WERI-Rb-1 (cell line): ENCODE results near the gene DBNDD1.
"Not testable (repeated sequence)": the region's sequence is repeated elsewhere in the genome, so short reads cannot be mapped to it uniquely, and the experiment has no call there.

Experiments
- DNase-seq: peaks from one replicate; pipeline ENCODE4 v3.0.0-alpha.2; 2020
- H3K27ac ChIP-seq: fragments of 250-450 bp; sonication (Bioruptor Pico); 2 replicates; pipeline ENCODE4 v1.5.1; 2020; ENCODE audit warnings: mild to moderate bottlenecking, moderate library complexity
- H3K27me3 ChIP-seq: fragments of 250-450 bp; sonication (Bioruptor Pico); 2 replicates; pipeline ENCODE4 v1.5.1; 2021; ENCODE audit warnings: mild to moderate bottlenecking, low read depth, moderate library complexity; ENCODE audit not compliant: insufficient read depth, severe bottlenecking
- H3K36me3 ChIP-seq: fragments of 250-450 bp; sonication (Bioruptor Pico); 2 replicates; pipeline ENCODE4 v1.5.1; 2020; ENCODE audit warnings: mild to moderate bottlenecking, moderate library complexity
- H3K4me3 ChIP-seq: 2 replicates; pipeline ENCODE4 v1.5.1; 2011; ENCODE audit warnings: low read depth, mild to moderate bottlenecking, control low read depth, low read length
- H3K9me3 ChIP-seq: fragments of 250-450 bp; sonication (Bioruptor Pico); 2 replicates; pipeline ENCODE4 v1.5.1; 2021; ENCODE audit warnings: mild to moderate bottlenecking, moderate library complexity; ENCODE audit not compliant: severe bottlenecking
- TF ChIP-seq, protein P1 (sequence below): IDR thresholded peaks from 2 replicates; pipeline ENCODE4 v1.5.1; 2011; ENCODE audit warnings: low read depth, mild to moderate bottlenecking, control low read depth, inconsistent platforms, low read length

The DBNDD1 gene

DNA sequence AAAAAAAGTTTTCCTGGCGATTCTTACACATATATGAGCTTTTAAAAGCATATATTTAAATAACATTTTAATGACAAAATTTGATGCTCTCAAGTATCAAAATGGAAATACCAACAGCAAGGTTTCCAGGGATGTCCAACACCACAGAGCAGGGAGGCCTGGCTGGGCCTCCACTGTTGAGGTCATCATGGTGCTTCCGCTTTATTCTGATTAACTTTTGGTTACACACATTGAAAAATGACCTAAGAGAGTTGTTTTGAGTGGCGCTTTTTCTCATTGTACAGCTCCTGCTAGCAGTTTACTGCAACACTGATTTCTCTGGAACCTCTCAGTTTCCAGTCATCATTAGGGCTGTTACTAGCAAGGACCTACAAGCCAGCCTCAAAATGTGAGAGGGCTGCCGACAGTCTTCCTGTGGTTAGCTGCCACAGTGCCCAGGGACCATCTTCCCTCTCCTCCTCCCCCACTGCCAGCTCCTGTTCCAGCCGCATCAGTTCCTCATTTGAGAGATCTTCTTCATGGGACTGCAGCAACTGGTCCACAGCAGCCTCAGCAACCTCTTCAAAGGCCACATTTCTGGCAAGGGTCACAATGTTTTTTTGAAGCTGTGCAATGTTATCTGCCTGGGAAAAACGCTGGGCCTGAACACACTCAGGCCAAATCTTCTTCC is 49.4 kb downstream of the DBNDD1 start:
- no peaks in the 10 kb centered on the region for H3K36me3 ChIP-seq
- H3K27me3 ChIP-seq = no peaks in the 10 kb centered on the region
- peaks cover 3% of the 10 kb centered on the region for H3K9me3 ChIP-seq
- no peak overlapping the region for H3K4me3 ChIP-seq
- no peak for DNase-seq
- H3K27ac ChIP-seq = no peak overlapping the region
- TF ChIP-seq, protein P1, sequence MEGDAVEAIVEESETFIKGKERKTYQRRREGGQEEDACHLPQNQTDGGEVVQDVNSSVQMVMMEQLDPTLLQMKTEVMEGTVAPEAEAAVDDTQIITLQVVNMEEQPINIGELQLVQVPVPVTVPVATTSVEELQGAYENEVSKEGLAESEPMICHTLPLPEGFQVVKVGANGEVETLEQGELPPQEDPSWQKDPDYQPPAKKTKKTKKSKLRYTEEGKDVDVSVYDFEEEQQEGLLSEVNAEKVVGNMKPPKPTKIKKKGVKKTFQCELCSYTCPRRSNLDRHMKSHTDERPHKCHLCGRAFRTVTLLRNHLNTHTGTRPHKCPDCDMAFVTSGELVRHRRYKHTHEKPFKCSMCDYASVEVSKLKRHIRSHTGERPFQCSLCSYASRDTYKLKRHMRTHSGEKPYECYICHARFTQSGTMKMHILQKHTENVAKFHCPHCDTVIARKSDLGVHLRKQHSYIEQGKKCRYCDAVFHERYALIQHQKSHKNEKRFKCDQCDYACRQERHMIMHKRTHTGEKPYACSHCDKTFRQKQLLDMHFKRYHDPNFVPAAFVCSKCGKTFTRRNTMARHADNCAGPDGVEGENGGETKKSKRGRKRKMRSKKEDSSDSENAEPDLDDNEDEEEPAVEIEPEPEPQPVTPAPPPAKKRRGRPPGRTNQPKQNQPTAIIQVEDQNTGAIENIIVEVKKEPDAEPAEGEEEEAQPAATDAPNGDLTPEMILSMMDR = no peak

DNA sequence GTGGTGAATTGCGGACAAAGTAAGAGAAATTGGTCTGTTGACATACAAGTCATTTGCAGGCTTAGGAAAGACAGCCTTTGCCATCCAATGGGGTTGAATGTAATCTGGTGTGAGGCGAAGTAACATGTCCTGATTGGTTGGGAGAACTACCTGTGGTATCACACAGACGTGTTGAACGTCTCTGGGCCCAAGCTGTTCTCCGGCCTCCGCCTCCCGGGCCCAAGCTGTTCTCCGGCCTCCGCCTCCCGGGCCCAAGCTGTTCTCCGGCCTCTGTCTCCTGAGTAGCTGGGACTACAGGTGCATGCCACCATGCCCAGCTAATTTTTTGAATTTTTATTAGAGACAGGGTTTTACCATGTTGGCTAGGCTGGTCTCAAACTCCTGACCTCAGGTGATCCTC is 51.2 kb downstream of the DBNDD1 start:
- not testable (repeated sequence) for H3K9me3 ChIP-seq, H3K36me3 ChIP-seq, H3K27ac ChIP-seq, H3K4me3 ChIP-seq, DNase-seq, H3K27me3 ChIP-seq

DNA sequence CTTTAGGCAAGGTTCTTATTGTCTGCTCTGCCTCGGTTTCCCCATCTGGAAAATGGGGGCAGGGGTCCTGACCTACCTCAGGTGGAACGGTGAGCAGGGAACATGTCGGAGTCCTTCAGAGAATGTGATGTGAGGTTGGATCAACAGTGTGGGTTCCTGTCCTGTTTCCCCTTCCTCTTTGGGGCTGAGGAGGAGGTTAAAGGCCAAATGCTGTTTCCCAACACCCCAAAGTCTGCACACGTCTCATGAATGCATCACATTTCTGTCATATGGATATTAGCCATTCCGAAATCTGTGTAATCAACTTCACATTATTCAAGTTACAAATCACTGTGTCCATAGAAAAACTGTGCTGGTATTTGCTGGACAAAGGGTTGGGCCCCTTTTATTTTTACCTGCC is 51.8 kb downstream of the DBNDD1 start:
- DNase-seq, H3K9me3 ChIP-seq, H3K4me3 ChIP-seq, H3K27ac ChIP-seq, H3K27me3 ChIP-seq, H3K36me3 ChIP-seq: not testable (repeated sequence)

DNA sequence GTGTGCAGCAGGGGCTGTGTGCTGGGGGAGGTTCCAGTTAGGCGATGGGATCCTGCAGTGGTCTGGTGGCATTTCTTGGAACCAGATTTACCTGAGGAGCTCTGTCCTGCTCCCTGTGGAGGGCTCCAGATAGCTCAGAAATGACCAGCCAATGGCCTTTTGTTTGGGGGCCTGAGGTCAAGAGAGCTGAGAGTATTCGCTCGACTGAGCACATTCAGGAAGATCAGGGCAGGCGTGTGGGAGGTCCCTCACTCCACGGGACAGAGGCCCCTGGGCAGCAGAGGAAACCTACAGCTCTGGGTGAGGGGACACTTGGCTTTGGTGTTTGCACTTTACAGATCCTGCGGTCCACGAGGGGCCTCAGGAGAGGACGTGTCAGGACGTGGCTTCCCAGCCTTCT is 52.5 kb downstream of the DBNDD1 start:
- no peak overlapping the region for H3K4me3 ChIP-seq
- H3K27ac ChIP-seq = no peak overlapping the region
- no peaks in the 10 kb centered on the region for H3K9me3 ChIP-seq
- no peaks in the 10 kb centered on the region for H3K27me3 ChIP-seq
- TF ChIP-seq, protein P1 = no peak
- DNase-seq = no peak
- no peaks in the 10 kb centered on the region for H3K36me3 ChIP-seq

DNA sequence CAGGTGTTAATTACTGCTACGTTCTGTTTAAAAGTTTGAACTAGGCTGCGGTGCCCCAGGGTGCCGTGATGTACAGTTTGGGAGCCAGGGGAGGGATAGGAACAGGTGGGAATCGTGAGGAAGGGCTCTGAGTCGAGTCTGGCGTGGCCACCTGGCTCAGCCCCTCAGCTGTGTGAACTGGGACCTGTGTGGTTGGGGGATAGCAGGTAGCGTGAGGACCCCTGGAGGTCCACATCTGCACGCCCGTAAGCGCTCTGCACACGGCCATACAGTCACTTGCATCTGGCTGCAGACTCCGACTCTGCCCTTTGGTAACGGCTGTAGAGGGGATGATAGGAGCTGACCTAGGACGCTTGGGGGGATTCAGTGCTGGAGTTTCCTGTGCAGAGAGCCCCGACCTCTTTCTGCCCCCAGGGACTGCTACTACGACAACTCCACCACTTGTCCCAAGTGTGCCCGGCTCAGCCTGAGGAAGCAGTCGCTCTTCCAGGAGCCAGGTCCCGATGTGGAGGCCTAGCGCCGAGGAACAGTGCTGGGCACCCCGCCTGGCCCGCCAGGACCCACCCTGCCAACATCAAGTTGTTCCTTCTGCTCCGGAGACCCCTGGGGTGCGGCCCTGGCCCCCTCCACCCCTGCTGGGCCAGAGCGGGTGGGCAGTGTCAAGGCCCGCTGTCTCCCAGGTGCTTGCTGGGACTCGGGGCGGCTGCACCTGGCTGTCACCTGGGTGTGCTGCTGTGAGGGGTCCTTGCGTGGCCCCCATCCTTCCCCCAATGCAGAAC is 53.6 kb downstream of the DBNDD1 start:
- H3K27me3 ChIP-seq = no peaks in the 10 kb centered on the region
- H3K4me3 ChIP-seq = no peak overlapping the region
- no peak for DNase-seq
- TF ChIP-seq, protein P1 = no peak
- no peaks in the 10 kb centered on the region for H3K36me3 ChIP-seq
- no peaks in the 10 kb centered on the region for H3K9me3 ChIP-seq
- no peak overlapping the region for H3K27ac ChIP-seq

DNA sequence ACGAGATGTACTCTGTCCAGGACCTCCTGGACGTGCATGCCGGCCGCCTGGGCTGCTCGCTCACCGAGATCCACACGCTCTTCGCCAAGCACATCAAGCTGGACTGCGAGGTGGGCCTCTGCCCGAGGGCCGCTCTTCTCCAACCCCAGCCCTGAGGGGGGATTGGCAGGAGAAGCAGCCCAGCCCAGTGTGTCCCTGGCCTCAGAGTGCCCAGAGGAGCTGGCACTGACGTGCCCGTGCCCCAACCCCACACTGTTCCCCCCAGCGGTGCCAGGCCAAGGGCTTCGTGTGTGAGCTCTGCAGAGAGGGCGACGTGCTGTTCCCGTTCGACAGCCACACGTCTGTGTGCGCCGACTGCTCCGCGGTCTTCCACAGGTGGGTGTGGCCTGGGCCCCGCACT is 55.1 kb downstream of the DBNDD1 start:
- TF ChIP-seq, protein P1 = no peak
- no peak overlapping the region for H3K27ac ChIP-seq
- no peaks in the 10 kb centered on the region for H3K36me3 ChIP-seq
- H3K27me3 ChIP-seq = no peaks in the 10 kb centered on the region
- no peak overlapping the region for H3K4me3 ChIP-seq
- H3K9me3 ChIP-seq = no peaks in the 10 kb centered on the region
- DNase-seq = no peak
